ENCODE results near the gene IER2.
"Not testable (repeated sequence)": the region's sequence is repeated elsewhere in the genome, so short reads cannot be mapped to it uniquely, and the experiment has no call there.

The IER2 gene

DNA sequence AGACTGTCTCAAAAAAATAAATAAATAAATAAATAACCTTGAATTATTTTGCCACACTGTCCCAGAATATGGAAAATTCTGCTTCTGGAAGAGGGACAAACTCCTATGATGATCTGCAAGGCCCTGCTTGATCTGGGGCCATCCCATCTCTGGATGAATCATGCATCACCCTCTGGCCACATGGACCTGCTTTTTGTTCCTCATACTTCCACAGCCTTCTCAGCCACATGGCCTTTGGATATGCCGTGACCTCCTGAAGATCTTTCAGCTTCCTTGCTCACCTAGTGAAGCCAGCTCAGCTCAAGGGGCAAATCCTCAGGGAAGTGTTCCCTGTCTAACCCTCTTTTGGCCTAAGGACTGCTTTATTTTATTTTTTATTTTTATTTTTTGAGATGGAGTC, 10.3 kb downstream of the IER2 start:
- no peak overlapping the region for H3K4me3 ChIP-seq (replicated peaks; ENCODE audit: low read depth, low read length)
- no peak for DNase-seq (ENCODE audit: low read depth)
- TF ChIP-seq, protein P1, sequence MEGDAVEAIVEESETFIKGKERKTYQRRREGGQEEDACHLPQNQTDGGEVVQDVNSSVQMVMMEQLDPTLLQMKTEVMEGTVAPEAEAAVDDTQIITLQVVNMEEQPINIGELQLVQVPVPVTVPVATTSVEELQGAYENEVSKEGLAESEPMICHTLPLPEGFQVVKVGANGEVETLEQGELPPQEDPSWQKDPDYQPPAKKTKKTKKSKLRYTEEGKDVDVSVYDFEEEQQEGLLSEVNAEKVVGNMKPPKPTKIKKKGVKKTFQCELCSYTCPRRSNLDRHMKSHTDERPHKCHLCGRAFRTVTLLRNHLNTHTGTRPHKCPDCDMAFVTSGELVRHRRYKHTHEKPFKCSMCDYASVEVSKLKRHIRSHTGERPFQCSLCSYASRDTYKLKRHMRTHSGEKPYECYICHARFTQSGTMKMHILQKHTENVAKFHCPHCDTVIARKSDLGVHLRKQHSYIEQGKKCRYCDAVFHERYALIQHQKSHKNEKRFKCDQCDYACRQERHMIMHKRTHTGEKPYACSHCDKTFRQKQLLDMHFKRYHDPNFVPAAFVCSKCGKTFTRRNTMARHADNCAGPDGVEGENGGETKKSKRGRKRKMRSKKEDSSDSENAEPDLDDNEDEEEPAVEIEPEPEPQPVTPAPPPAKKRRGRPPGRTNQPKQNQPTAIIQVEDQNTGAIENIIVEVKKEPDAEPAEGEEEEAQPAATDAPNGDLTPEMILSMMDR (IDR thresholded peaks at IDR 0.05; ENCODE audit: low read length, missing control alignments), result no peak

DNA sequence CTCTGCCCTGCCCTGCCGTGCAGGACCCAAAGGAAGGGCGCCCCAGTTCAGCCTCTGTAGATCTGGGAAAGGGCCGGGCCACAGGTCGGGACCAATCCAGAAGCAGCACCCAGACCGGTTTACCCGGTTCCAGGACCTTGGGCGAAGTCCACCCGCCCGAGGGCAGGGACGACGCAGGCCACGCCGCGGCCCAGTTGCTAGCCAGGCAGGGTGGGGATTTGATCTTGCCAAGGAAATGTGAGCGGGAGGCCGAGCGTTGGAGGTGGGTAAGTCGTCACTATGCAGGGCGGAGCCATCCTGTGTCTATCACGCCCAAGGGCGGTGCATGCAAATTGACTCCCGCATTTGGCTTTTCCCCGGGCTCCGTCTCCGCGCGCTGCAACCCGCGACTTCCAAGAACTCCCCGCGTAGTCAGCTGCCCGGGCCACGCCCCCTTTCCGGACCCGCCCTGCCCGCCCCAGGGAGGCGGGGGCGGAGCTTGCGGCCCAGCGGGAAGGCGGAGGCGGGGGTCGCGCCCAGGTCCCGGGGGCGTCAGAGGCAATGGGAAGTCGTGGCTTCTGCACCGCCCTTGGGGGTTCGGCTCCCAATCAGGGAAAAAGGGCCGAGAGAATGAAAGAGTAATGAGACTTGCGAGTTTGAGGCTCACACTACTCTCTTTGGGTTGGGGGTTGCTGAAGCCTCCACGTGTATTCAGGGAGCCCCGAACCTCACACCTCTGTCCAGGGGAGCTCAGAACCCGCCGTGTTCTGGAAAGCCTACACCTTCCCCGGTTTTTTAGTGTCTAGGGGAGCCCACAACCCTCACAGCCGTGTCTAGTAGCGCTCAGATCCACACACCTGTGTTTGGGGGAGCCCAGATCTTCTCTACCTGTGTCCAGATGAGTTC, 12.8 kb downstream of the IER2 start:
- TF ChIP-seq, protein P1 (IDR thresholded peaks at IDR 0.05; ENCODE audit: low read length, missing control alignments), result no peak
- DNase-seq (ENCODE audit: low read depth), result peak; percentile 99

DNA sequence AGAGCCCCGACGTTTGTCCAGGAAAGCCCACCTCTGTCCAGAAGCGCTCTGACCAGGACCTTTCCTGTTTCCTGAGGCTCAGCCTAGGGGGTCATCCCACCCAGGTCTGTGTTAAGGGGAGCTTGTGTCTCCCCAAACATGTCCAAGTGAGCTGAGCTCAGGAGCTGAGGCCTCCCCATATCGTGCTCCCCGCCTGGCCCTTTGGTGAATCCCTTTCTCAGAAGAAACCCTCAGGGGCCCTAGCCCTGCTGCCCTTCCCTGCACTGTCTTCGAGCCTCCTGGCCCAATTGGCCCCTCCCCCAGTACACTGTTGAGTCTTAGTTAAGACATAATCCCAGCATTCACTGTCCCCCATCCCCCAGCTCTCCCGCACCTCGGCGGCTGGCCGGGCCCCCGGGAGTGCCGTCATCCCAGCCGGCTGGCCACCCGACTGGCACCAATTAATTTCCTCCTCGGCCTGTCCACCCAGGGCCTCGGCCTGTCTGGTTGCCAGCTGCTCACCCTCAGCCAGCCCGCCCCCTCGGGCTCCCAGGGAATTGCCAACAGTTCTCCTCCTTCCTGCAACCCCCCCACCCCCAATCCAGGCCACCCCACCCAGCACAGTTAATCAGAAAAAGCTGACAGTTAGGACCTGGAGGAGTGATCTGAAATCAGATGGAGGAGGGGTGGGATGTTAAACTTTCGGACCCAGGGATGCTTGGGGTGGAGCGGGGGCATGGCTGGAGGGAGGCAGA, 13.6 kb downstream of the IER2 start:
- peak; percentile 94 for DNase-seq (ENCODE audit: low read depth)
- peak overlapping the region; percentile 45 for H3K4me3 ChIP-seq (replicated peaks; ENCODE audit: low read depth, low read length)
- TF ChIP-seq, protein P1 (IDR thresholded peaks at IDR 0.05; ENCODE audit: low read length, missing control alignments), result no peak

More for the DNA sequence above, 12.8 kb downstream of the IER2 start:
- H3K4me3 ChIP-seq (replicated peaks; ENCODE audit: low read depth, low read length), result peak overlapping the region; percentile 45

DNA sequence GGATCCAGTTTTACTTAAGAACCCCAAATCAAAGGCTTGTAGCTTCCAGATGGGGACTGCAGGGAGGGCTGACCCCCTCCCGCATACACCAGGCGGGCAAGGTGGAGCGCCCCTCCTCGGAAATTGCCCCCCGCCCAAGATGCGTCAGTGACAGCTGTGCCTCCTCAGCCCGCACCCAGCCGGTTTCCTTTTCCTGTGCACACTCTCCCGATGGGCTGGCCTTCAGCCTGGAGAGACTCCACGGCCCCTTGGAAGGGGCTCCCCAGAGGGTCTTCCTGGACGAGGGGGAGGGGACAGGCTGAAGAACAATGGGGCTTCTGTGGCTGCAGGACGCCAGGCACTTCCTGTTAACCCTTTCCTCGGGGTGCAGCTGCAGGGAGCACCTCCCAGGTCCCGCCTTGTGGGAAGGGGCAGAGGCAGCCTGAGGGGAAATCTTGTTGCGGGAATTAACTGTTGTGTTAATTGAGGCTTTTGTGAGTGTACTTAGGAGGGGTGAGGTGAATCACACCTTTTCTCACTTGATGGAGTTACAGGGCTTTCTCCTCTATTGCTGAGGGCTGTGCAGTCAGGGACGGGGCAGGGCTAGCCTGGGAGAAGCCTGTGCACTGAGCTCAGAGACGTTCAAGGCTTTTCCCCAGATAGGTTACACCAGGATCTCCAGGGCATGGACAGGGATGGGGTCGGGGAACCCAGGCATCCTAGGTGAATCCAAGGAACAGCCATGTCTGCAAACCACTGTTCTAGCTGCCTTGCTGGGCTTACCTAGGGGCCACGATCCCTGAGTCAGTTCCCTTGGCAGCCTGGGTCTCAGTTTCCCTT, 14.3 kb downstream of the IER2 start:
- TF ChIP-seq, protein P1 (IDR thresholded peaks at IDR 0.05; ENCODE audit: low read length, missing control alignments), result no peak
- H3K4me3 ChIP-seq (replicated peaks; ENCODE audit: low read depth, low read length), result peak overlapping the region; percentile 34
- DNase-seq (ENCODE audit: low read depth), result peak; percentile 97

DNA sequence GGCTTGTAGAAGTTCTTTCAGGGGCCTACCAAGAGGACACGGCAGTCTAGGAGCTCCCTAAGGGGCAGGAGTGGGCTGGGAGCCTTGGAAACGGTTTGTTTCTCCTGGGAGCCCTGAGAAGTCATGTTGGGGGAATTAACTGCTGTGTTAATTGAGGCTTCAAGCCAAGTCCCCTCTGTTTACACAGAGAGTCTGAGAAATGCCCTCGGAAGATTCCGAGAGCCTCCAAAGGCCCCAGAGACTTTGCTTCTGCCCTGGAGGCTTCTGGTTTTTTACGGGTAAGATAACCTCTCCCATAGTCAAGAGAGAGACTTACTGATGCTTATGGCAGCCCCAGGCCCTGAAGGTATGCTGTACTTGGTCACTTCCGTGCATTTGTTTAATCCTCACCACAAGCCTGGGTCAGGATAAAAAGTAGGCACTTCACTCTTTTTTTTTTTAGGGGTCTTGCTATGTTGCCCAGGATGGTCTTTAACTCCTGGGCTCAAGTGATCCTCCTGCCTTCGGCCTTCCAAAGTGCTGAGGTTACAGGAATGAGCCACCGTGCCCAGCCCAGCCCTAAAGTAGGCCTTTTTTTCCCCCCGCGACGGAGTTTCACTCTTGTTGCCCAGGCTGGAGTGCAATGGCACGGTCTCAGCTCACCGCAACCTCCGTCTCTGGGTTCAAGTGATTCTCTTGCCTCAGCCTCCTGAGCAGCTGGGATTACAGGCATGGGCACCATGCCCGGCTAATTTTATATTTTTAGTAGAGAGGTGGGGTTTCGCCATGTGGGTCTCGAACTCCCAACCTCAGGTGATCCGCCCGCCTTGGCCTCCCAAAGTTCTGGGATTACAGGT, 15.2 kb downstream of the IER2 start:
- TF ChIP-seq, protein P1 (IDR thresholded peaks at IDR 0.05; ENCODE audit: low read length, missing control alignments), result no peak
- H3K4me3 ChIP-seq (replicated peaks; ENCODE audit: low read depth, low read length), result no peak overlapping the region
- DNase-seq (ENCODE audit: low read depth), result no peak

DNA sequence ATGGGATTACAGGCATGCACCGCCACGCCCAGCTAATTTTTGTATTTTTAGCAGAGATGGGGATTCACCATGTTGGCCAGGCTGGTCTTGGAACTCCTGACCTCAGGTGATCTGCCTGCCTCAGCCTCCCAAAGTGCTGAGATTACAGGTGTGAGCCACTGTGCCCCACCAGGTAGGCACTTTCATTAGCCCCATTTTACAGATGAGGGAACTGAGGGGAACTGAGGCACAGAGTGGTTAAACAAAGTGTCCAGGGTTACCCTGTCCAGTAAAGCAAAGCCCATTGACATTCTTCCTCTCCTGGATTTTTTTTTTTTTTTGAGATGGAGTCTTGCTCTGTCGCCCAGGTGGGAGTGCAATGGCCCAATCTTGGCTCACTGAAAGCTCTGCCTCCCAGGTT, 15.9 kb downstream of the IER2 start:
- not testable (repeated sequence) for H3K4me3 ChIP-seq (replicated peaks; ENCODE audit: low read depth, low read length); DNase-seq (ENCODE audit: low read depth)
